Heart left ventricle (tissue), 16 donors: Measurements from ENCODE around the gene GNG3. TPM values are rescaled to one million over a fixed set of nuclear protein-coding genes. Genes with fewer than 3 reads are reported as not detected.

ENCODE experiments used
- ATAC-seq, 4 donors: fragments of 200-7000 bp; cut with Tn5 transposase; one replicate each; pipeline ENCODE4 v1.9.1; 2020 to 2022; ENCODE audit warnings: moderate library complexity in 4 of 4, mild to moderate bottlenecking in 3 of 4, moderate number of reproducible peaks in 1 of 4
- DNase-seq, 5 donors: peaks; one replicate each; pipeline ENCODE4 v3.0.0-alpha.2; 2020
- H3K27ac ChIP-seq, 12 donors: fragments of 200-600 bp; sonication (generic) in 4 of 12; one replicate each; pipeline versions ENCODE4 v1.5.0 to v1.8.0; 2016 to 2022; ENCODE audit warnings: mild to moderate bottlenecking in 2 of 12
- H3K27me3 ChIP-seq, 9 donors: fragments of 200-600 bp; sonication (generic) in 2 of 9; one replicate each; pipeline versions ENCODE4 v1.5.1 to v1.8.0; 2016 to 2022; ENCODE audit warnings: mild to moderate bottlenecking in 3 of 9
- H3K36me3 ChIP-seq, 9 donors: fragments of 200-600 bp; sonication (generic) in 2 of 9; one replicate each; pipeline versions ENCODE4 v1.5.0 to v1.8.0; 2018 to 2022; ENCODE audit warnings: mild to moderate bottlenecking in 2 of 9
- H3K4me1 ChIP-seq, 12 donors: fragments of 200-600 bp; sonication (generic) in 4 of 12; one replicate each; pipeline versions ENCODE4 v1.5.0 to v1.8.0; 2016 to 2022; ENCODE audit warnings: mild to moderate bottlenecking in 3 of 12
- H3K4me3 ChIP-seq, 12 donors: fragments of 200-600 bp; sonication (generic) in 4 of 12; one replicate each; pipeline versions ENCODE4 v1.5.0 to v1.8.0; 2017 to 2022; ENCODE audit warnings: mild to moderate bottlenecking in 9 of 12, moderate library complexity in 4 of 12
- H3K9me3 ChIP-seq, 12 donors: fragments of 200-600 bp; sonication (generic) in 4 of 12; one replicate each; pipeline versions ENCODE4 v1.5.0 to v1.8.0; 2016 to 2022; ENCODE audit warnings: mild to moderate bottlenecking in 1 of 12
- CTCF ChIP-seq, 12 donors: fragments of 200-600 bp; sonication (generic) in 4 of 12; IDR thresholded peaks; one replicate each; pipeline versions ENCODE4 v1.5.0 to v1.8.0; 2018 to 2022; ENCODE audit warnings: antibody characterized with exemption in 12 of 12, mild to moderate bottlenecking in 5 of 12
- POLR2A ChIP-seq, 2 donors: fragments of 450-650 bp; IDR thresholded peaks; one replicate each; pipeline ENCODE4 v1.6.1; 2017; ENCODE audit warnings: antibody characterized with exemption in 2 of 2, mild to moderate bottlenecking in 2 of 2, moderate library complexity in 2 of 2
- WGBS, 4 donors: extraction: QIAGEN DNeasy Blood & Tissue Kit in 2 of 4; methylation state at CpG; one replicate each; pipeline versions ENCODE4 v1.1.5 to v1.1.7; 2013 to 2018; 5-methylcytosine and 5-hydroxymethylcytosine counted together
- intact Hi-C, 10 donors: fragments of 100-400 bp; cut with DNase I; formaldehyde crosslinking; loops; one replicate each; pipeline versions ENCODE4 v1.11.1 to v1.14.2; 2022
- polyA plus RNA-seq, 2 donors: library from polyadenylated mRNA; stranded (reverse); fragments of 200-250 nt; gene quantifications; one replicate each; pipeline ENCODE4 v1.2.3, GENCODE V29; 2013
- total RNA-seq, 9 donors: library from RNA; depleted of rRNA in 2 of 9; stranded (reverse); fragments of >200 nt in 2 of 9; fragmentation: NEBNext Ultra II Directional in 3 of 9; extraction: Animal tissue kit (Norgen Biotek cat#: 25700) in 3 of 9; gene quantifications; one replicate each; pipeline versions ENCODE4 v1.1.0 to v1.2.4, GENCODE V29; 2016 to 2023
- donor health status: ischemic (EF 13 %, LVEDD 7.1; RV severe dilation, severe dysfunction).
- donor health status: healthy with polysubstance abuse.
- donor health status: DM: no; HTN: yes; CAD: no.
- donor health status: DM: no; HTN: no; CAD: no.
- donor health status: ischemic (EF 25% LVEDD 6.9; RV normal size, moderate dysfunction).
- donor health status: ischemic (EF 25% LVEDD 5.7; RV mildly dilated, moderate dysfunction).
- donor health status: healthy.
- donor health status: DM: yes; HTN: yes; CAD: no.
- donor health status: ischemic (EF 35%, LVEDD 5.7; RV mildly dilated, moderate dysfunction).
- donor health status: nonischemic (EF 11% LVEDD 7.7; RV severe dilation, severe dysfunction).
- donor health status: DM: yes; HTN: yes; CAD: no.
- donor health status: PGD.
- donor health status: ischemic (EF 29% LVEDD 5.4; RV normal size, mild dysfunction).
- donor health status: nonischemic (EF 23%, LVEDD 6.1; RV moderate dilation, normal function).

GNG3 gene
- total and polyA plus RNA-seq, 11 donors: 0.14 to 0.55 (median 0.29) TPM; not detected in 6

GRCh38 chr11:62712861-62713260 lies 5.4 kb downstream of the GNG3 start:
- Histone ChIP-seq H3K4me1 (peaks cover 0 to 48% (median 31%) of the 10 kb centered on the region in 12 donors), H3K9me3 (no peaks in the 10 kb centered on the region), H3K27ac (peak overlapping the region in 11 of 12 donors; percentile 32 to 80 (median 62)), H3K27me3 (no peaks in the 10 kb centered on the region), H3K36me3 (peaks cover 9 to 78% (median 75%) of the 10 kb centered on the region in 9 donors), H3K4me3 (no peak overlapping the region)
- no peak for TF ChIP-seq CTCF (IDR thresholded peaks at IDR 0.05)
- TF ChIP-seq POLR2A (IDR thresholded peaks at IDR 0.05): no peak
- DNase-seq (no peak), ATAC-seq (no peak)
- WGBS, 4 donors: 57 to 79% (median 65%) methylated on average over 3 of the region's 3 CpGs
- intact Hi-C loops: no loop called here

GRCh38 chr11:62713343-62713742 lies 5.9 kb downstream of the GNG3 start:
- Histone ChIP-seq H3K4me3 (no peak overlapping the region), H3K9me3 (no peaks in the 10 kb centered on the region), H3K4me1 (peaks cover 0 to 44% (median 28%) of the 10 kb centered on the region in 12 donors), H3K36me3 (peaks cover 9 to 83% (median 80%) of the 10 kb centered on the region in 9 donors), H3K27me3 (no peaks in the 10 kb centered on the region), H3K27ac (peak overlapping the region; percentile 1 to 80 (median 62))
- intact Hi-C loops: no loop called here
- peak in 1 of 5 donors; percentile 35 for DNase-seq
- WGBS, 4 donors: 52 to 64% (median 59%) methylated on average over 2 of the region's 2 CpGs
- no peak for TF ChIP-seq CTCF (IDR thresholded peaks at IDR 0.05)
- ATAC-seq: no peak

GRCh38 chr11:62715150-62716130 lies 8.0 kb downstream of the GNG3 start:
- ATAC-seq (no peak), DNase-seq (no peak)
- Histone ChIP-seq H3K4me1 (peaks cover 0 to 28% (median 14%) of the 10 kb centered on the region in 12 donors), H3K27ac (no peak overlapping the region), H3K9me3 (no peaks in the 10 kb centered on the region), H3K36me3 (peaks cover 13 to 100% (median 98%) of the 10 kb centered on the region in 9 donors), H3K27me3 (no peaks in the 10 kb centered on the region), H3K4me3 (no peak overlapping the region)
- WGBS, 4 donors: 90 to 93% (median 91%) methylated on average over 24 of the region's 24 CpGs
- TF ChIP-seq CTCF (IDR thresholded peaks at IDR 0.05) (no peak), POLR2A (IDR thresholded peaks at IDR 0.05) (no peak)
- intact Hi-C loops: no loop called here

GRCh38 chr11:62716206-62716605 lies 8.7 kb downstream of the GNG3 start:
- H3K27me3 ChIP-seq: no peaks in the 10 kb centered on the region
- ATAC-seq (no peak), DNase-seq (no peak)
- TF ChIP-seq POLR2A (IDR thresholded peaks at IDR 0.05): no peak
- no peak for TF ChIP-seq CTCF (IDR thresholded peaks at IDR 0.05)
- H3K36me3 ChIP-seq: peaks cover 13 to 100% (median 98%) of the 10 kb centered on the region in 9 donors
- WGBS, 4 donors: 87 to 91% (median 90%) methylated on average over 5 of the region's 5 CpGs
- no peak overlapping the region for H3K27ac ChIP-seq
- no peaks in the 10 kb centered on the region for H3K9me3 ChIP-seq
- no peak overlapping the region for H3K4me3 ChIP-seq
- intact Hi-C loops: no loop called here
- H3K4me1 ChIP-seq: peaks cover 0 to 26% (median 11%) of the 10 kb centered on the region in 12 donors
